Measurements from ENCODE around the gene METTL27.

The METTL27 gene, protein sequence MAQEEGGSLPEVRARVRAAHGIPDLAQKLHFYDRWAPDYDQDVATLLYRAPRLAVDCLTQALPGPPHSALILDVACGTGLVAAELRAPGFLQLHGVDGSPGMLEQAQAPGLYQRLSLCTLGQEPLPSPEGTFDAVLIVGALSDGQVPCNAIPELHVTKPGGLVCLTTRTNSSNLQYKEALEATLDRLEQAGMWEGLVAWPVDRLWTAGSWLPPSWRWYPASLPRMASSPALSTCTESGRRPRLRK

DNA sequence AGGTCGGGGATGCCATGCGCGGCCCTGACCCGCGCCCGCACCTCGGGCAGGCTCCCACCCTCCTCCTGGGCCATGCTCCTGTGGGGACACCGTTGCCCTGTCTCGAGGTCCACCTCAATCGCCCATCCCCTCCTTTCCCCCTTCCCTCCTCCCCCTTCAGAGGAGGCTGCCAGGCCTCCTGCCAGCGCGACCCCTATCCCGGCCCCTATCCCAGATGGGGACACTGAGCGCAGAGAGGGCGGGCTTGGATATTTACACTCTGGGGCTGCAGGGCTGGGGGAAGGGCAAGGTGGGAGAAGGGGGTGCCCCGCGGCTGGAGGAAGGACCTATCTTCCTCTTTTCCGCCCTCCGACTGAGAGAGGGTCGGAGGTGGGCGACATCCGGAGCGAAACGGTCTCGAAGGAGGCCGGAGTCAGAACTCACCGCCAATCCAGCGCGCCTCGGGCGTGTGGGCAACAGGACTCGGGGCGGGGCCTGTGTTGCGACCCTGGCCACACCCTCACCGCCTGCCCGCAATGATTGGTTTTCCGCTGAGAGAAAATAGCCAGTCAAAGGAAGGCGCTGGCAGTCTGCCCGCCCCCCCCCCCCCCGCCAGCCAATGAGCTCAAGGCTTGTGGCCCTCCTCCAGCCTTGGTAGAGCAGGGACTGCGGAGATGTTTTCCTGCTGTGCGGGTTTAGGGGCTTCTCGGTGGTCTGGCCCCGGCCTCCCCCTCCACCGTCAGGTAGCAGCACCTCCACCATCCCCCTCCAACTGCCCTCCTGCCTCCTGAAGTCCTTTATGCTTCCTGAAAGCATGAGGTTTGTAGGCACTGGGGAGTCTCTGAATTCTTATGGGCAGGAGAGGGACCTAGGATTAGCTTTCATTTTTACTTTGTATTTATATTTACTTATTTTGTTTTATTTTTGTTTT lies at the start of gene METTL27:
Gene METTL27 (minus strand): TSS at position 450 of the 910 bp plus-strand sequence. CDS start 376 bp downstream, at position 74.
- peak within 1 kb of the TSS; percentile 71 for H3K4me3 ChIP-seq (ENCODE audit: low read depth, low read length)
- TF ChIP-seq, protein P1, sequence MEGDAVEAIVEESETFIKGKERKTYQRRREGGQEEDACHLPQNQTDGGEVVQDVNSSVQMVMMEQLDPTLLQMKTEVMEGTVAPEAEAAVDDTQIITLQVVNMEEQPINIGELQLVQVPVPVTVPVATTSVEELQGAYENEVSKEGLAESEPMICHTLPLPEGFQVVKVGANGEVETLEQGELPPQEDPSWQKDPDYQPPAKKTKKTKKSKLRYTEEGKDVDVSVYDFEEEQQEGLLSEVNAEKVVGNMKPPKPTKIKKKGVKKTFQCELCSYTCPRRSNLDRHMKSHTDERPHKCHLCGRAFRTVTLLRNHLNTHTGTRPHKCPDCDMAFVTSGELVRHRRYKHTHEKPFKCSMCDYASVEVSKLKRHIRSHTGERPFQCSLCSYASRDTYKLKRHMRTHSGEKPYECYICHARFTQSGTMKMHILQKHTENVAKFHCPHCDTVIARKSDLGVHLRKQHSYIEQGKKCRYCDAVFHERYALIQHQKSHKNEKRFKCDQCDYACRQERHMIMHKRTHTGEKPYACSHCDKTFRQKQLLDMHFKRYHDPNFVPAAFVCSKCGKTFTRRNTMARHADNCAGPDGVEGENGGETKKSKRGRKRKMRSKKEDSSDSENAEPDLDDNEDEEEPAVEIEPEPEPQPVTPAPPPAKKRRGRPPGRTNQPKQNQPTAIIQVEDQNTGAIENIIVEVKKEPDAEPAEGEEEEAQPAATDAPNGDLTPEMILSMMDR (IDR thresholded peaks at IDR 0.05; ENCODE audit: low read depth, low read length, missing control alignments), result no peak
- DNase-seq (ENCODE audit: low read depth), result peak; percentile 75

DNA sequence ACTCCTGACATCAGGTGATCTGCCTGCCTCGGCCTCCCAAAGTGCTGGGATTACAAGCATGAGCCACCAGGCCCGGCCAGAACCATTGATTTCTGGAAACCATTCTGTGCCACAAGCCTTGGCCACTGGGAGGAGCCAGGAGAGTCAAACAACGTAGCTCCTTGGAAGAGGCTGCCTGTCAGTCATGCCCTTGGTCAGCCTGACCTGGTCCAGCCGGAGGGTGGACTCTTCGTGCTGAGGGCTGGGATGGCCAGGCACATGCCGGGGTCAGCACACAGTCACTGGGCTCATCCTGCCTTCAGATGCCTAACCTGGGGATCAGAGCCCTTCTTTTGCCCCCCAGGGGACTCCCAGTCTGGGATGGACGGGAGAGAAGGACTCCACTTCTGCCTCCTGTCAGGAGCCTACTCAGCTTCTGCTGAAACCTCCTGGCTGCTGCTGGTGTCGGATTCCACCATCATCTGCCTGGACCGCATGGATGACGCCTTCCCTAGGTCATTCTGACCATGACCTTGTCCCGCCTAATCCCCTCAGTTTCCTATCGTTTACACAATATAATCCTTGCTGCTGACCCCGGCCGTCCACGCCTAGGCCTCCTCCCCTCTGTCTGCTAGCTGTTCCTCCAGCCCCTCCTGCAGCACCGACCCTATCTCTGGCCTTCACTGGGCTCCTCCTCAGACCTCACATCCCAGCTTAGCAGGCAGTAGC lies 49.0 kb upstream of the METTL27 start:
- TF ChIP-seq, protein P1 (IDR thresholded peaks at IDR 0.05; ENCODE audit: low read depth, low read length, missing control alignments), result no peak
- no peak overlapping the region for H3K4me3 ChIP-seq (ENCODE audit: low read depth, low read length)
- DNase-seq (ENCODE audit: low read depth), result no peak

DNA sequence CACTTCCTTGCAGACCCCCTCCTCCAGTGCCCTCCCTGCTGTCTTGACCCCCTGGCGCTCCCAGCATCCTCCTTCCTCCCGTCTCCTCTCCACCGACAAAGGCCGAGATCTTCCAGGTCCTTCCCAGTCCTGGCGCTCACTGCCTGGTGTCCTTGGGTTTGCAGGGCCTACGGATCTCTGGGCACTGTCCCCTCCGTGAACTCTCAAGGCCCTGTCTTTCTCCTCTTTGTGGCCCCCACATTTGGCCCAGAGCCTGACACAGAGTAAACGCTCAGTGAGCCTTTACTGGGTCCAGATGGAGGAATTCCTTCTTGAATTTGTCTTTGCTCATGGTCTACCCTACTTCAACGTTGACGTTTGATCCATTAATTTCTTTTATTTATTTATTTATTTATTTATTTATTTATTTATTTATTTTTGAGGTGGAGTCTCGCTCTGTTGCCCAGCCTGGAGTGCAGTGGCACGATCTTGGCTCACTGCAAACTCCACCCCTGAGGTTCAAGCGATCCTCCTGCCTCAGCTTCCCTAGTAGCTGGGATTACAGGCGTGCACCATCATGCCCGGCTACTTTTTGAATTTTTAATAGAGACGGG lies 48.3 kb upstream of the METTL27 start:
- TF ChIP-seq, protein P1 (IDR thresholded peaks at IDR 0.05; ENCODE audit: low read depth, low read length, missing control alignments), result no peak
- no peak overlapping the region for H3K4me3 ChIP-seq (ENCODE audit: low read depth, low read length)
- no peak for DNase-seq (ENCODE audit: low read depth)

DNA sequence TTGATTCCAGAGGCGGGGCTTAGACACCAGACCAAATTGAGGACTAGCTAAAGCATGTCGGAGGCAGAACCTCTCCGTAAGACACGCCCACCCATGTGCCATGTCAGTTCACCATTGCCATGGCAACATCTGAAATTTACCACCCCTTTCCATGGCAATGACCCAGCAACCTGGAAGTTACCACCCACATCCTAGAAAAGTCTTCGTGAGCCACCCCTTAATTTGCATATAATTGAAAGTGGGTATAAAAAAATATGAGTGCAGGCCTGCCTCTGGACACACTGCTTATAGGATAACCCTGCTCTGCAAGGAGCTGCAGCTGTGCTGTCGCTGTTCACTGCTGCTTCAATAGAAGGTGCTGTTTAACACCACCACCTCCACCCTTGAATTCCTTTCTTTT lies 46.6 kb upstream of the METTL27 start:
- no peak for DNase-seq (ENCODE audit: low read depth)
- no peak overlapping the region for H3K4me3 ChIP-seq (ENCODE audit: low read depth, low read length)
- TF ChIP-seq, protein P1 (IDR thresholded peaks at IDR 0.05; ENCODE audit: low read depth, low read length, missing control alignments), result no peak

DNA sequence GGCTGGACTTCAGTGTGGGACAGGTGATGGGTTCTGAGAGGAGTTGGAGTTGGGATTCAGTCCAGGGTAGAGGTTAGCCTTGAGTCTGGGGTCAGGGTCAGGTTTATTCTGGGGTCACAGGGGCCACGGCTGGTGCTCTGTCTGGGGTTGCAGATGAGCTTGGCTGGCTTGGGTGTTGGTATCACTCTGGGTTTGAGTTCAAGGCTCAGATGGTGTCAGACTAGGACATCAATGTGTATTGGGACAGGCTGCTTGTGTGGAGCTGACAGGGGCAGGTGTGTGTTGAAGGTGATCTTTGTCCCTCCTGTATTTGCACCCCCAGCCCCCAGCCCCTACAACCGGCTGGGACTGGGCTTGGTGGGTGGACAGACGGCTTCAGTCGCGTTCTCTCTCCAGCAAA lies 45.4 kb upstream of the METTL27 start:
- H3K4me3 ChIP-seq (ENCODE audit: low read depth, low read length), result no peak overlapping the region
- no peak for DNase-seq (ENCODE audit: low read depth)
- TF ChIP-seq, protein P1 (IDR thresholded peaks at IDR 0.05; ENCODE audit: low read depth, low read length, missing control alignments), result no peak

DNA sequence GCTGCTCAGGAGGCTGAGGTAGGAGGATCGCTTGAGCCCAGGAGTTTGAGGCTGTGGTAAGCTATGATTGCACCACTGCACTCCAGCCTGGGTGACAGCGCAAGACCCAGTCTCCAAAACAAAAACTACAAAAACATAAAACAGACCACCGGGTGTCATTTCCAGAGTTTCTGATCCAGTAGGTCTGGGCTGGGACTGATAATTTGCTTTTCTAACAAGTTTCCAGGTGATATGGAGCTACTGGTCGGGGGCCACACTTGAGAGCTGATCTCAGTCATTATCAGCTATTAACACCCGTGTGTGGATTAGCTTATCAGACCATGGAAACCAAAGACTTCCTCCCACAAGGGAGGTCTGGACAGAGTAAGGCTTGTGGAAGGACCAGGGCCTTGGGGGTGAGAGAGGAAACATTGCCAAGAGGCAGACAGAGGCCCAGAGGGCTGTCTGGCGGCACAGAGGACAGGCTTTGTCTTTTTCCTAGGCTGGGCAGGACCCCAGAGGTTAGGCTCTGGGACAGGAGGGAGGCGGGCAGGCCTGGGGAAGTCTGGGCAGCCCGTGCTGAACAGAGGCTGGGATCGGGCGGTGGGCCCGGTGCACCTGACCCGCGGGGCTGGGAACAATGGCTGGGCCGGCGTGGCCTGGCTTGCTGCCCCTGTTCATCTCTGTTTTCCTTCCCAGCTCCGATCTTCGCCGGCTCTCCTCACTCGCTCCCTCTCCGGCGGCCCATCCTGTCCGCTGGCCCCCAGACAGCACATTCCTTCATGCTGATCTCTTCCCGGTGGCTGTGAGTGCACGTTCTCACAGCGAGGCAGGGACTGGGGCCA lies 43.9 kb upstream of the METTL27 start:
- TF ChIP-seq, protein P1 (IDR thresholded peaks at IDR 0.05; ENCODE audit: low read depth, low read length, missing control alignments), result no peak
- H3K4me3 ChIP-seq (ENCODE audit: low read depth, low read length), result no peak overlapping the region
- DNase-seq (ENCODE audit: low read depth), result no peak

All from GM12864 (cell line).